H9 (cell line): ENCODE results near the gene C12orf50. TPM values are rescaled to one million over a fixed set of nuclear protein-coding genes. Genes with fewer than 3 reads are reported as not detected.

Source experiments
- DNase-seq: peaks from one replicate; pipeline ENCODE4 v3.0.0-alpha.2; 2017
- H2AFZ ChIP-seq: one replicate; pipeline ENCODE4 v1.6.1; 2013; ENCODE audit warnings: mild to moderate bottlenecking, low read length, control low read depth, moderate library complexity
- H2AK5ac ChIP-seq: 2 replicates; pipeline ENCODE4 v1.6.1; 2013; ENCODE audit warnings: low read length, control low read depth, mixed read lengths; ENCODE audit not compliant: insufficient read length
- H2BK120ac ChIP-seq: one replicate; pipeline ENCODE4 v1.6.1; 2013; ENCODE audit warnings: low read depth, mild to moderate bottlenecking, low read length, control low read depth, inconsistent platforms; ENCODE audit not compliant: poor library complexity, severe bottlenecking
- H2BK12ac ChIP-seq: 2 replicates; pipeline ENCODE4 v1.6.1; 2013; ENCODE audit warnings: low read length, control low read depth, mixed read lengths, low read depth; ENCODE audit not compliant: insufficient read length
- H2BK15ac ChIP-seq: 2 replicates; pipeline ENCODE4 v1.6.1; 2013; ENCODE audit warnings: low read depth, low read length, control low read depth
- H2BK20ac ChIP-seq: one replicate; pipeline ENCODE4 v1.6.1; 2013; ENCODE audit warnings: low read depth, mild to moderate bottlenecking, low read length, control low read depth, inconsistent platforms; ENCODE audit not compliant: poor library complexity, severe bottlenecking
- H2BK5ac ChIP-seq: 2 replicates; pipeline ENCODE4 v1.6.1; 2013; ENCODE audit warnings: low read length, control low read depth, mixed read lengths; ENCODE audit not compliant: insufficient read length
- H3K14ac ChIP-seq: 2 replicates; pipeline ENCODE4 v1.6.1; 2013; ENCODE audit warnings: low read length, control low read depth; ENCODE audit not compliant: insufficient read depth
- H3K18ac ChIP-seq: 2 replicates; pipeline ENCODE4 v1.6.1; 2013; ENCODE audit warnings: low read depth, mild to moderate bottlenecking, mixed read lengths, low read length, control low read depth; ENCODE audit not compliant: insufficient read length
- H3K23ac ChIP-seq: 2 replicates; pipeline ENCODE4 v1.6.1; 2013; ENCODE audit warnings: low read length, control low read depth, mixed read lengths, low read depth; ENCODE audit not compliant: insufficient read length
- H3K23me2 ChIP-seq: 2 replicates; pipeline ENCODE4 v1.6.1; 2013; ENCODE audit warnings: low read depth, mild to moderate bottlenecking, mixed read lengths, low read length, control low read depth; ENCODE audit not compliant: insufficient read length, poor library complexity, severe bottlenecking
- H3K27ac ChIP-seq: 2 replicates; pipeline ENCODE4 v1.5.1; 2013; ENCODE audit warnings: low read length, control low read depth, mixed read lengths, low read depth; ENCODE audit not compliant: insufficient read length
- H3K27me3 ChIP-seq: 2 replicates; pipeline ENCODE4 v1.6.1; 2013; ENCODE audit warnings: low read length, control low read depth, inconsistent platforms; ENCODE audit not compliant: insufficient read depth
- H3K4ac ChIP-seq: 2 replicates; pipeline ENCODE4 v1.6.1; 2013; ENCODE audit warnings: low read depth, mild to moderate bottlenecking, control low read depth, inconsistent platforms, low read length, moderate library complexity
- H3K4me1 ChIP-seq: 2 replicates; pipeline ENCODE4 v1.6.1; 2013; ENCODE audit warnings: low read length, control low read depth, inconsistent platforms; ENCODE audit not compliant: insufficient read depth
- H3K4me2 ChIP-seq: 2 replicates; pipeline ENCODE4 v1.6.1; 2013; ENCODE audit warnings: low read length, control low read depth, mixed read lengths; ENCODE audit not compliant: insufficient read length, insufficient read depth
- H3K56ac ChIP-seq: 2 replicates; pipeline ENCODE4 v1.6.1; 2013; ENCODE audit warnings: low read depth, mild to moderate bottlenecking, mixed read lengths, low read length, control low read depth; ENCODE audit not compliant: insufficient read length
- H3K79me1 ChIP-seq: 2 replicates; pipeline ENCODE4 v1.6.1; 2013; ENCODE audit warnings: low read depth, mild to moderate bottlenecking, moderate library complexity, low read length, control low read depth, inconsistent platforms; ENCODE audit not compliant: insufficient read depth, poor library complexity, severe bottlenecking
- H3K79me2 ChIP-seq: 2 replicates; pipeline ENCODE4 v1.6.1; 2013; ENCODE audit warnings: low read length, control low read depth, inconsistent platforms; ENCODE audit not compliant: insufficient read depth
- H3K9ac ChIP-seq: 2 replicates; pipeline ENCODE4 v1.6.1; 2013; ENCODE audit warnings: low read length, control low read depth, mixed read lengths; ENCODE audit not compliant: insufficient read length; ENCODE audit errors: extremely low read depth
- H3K9me3 ChIP-seq: one replicate; pipeline ENCODE4 v1.6.1; 2013; ENCODE audit warnings: low read depth, low read length, inconsistent platforms; ENCODE audit not compliant: control insufficient read depth
- H3T11ph ChIP-seq: one replicate; pipeline ENCODE4 v1.6.1; 2013; ENCODE audit warnings: mild to moderate bottlenecking, low read length, control low read depth, inconsistent platforms
- H4K20me1 ChIP-seq: one replicate; pipeline ENCODE4 v1.6.1; 2013; ENCODE audit not compliant: control insufficient read depth, insufficient read length, insufficient read depth
- H4K5ac ChIP-seq: 2 replicates; pipeline ENCODE4 v1.6.1; 2013; ENCODE audit warnings: low read depth, mild to moderate bottlenecking, mixed read lengths, low read length, control low read depth; ENCODE audit not compliant: insufficient read length
- H4K8ac ChIP-seq: replicated peaks from 2 replicates; pipeline ENCODE4 v1.6.1; 2013; ENCODE audit warnings: low read length, control low read depth, mixed read lengths, low read depth; ENCODE audit not compliant: insufficient read length
- H4K91ac ChIP-seq: 2 replicates; pipeline ENCODE4 v1.6.1; 2013; ENCODE audit warnings: low read depth, mild to moderate bottlenecking, moderate library complexity, mixed read lengths, low read length, control low read depth; ENCODE audit not compliant: insufficient read length
- H3K27ac Mint-ChIP-seq, 3 experiments: 2 replicates in 2 of 3; 3 replicates in 1 of 3; pipeline ENCODE4 v1.8.0; 2020 to 2021; ENCODE audit warnings: mixed read lengths in 3 of 3, mild to moderate bottlenecking in 1 of 3, moderate library complexity in 1 of 3
- H3K27me3 Mint-ChIP-seq: 2 replicates; pipeline ENCODE4 v1.8.0; 2021; ENCODE audit warnings: low read depth, mild to moderate bottlenecking, moderate library complexity, mixed read lengths
- H3K36me3 Mint-ChIP-seq, 3 experiments: 2 replicates in 2 of 3; 3 replicates in 1 of 3; pipeline ENCODE4 v1.8.0; 2020 to 2021; ENCODE audit warnings: low read depth in 3 of 3, mixed read lengths in 3 of 3; ENCODE audit not compliant: insufficient read depth in 1 of 3
- H3K4me1 Mint-ChIP-seq, 2 experiments: 2 replicates each; pipeline ENCODE4 v1.8.0; 2020; ENCODE audit warnings: mixed read lengths in 2 of 2
- H3K4me3 Mint-ChIP-seq, 2 experiments: 2 replicates in 1 of 2; 3 replicates in 1 of 2; pipeline ENCODE4 v1.8.0; 2020 to 2021; ENCODE audit warnings: mild to moderate bottlenecking in 2 of 2, mixed read lengths in 2 of 2, moderate library complexity in 1 of 2
- H3K9me3 Mint-ChIP-seq, 2 experiments: 2 replicates in 1 of 2; 3 replicates in 1 of 2; pipeline ENCODE4 v1.8.0; 2020; ENCODE audit warnings: mild to moderate bottlenecking in 2 of 2, mixed read lengths in 2 of 2, moderate library complexity in 1 of 2
- CTCF ChIP-seq: fragments of 200-600 bp; sonication (generic); conservative IDR thresholded peaks from 3 replicates; pipeline ENCODE4 v1.8.0; 2021; ENCODE audit warnings: antibody characterized with exemption, mild to moderate bottlenecking
- WGBS: extraction: QIAGEN DNeasy Blood & Tissue Kit; methylation state at CpG from one replicate; pipeline ENCODE4 v1.1.7; 2013; ENCODE audit warnings: missing lambda C conversion rate, low lambda C conversion rate, mixed read lengths; ENCODE audit not compliant: insufficient read length; ENCODE audit errors: extremely low coverage; 5-methylcytosine and 5-hydroxymethylcytosine counted together
- total RNA-seq: library from RNA; stranded (reverse); gene quantifications from 2 replicates; pipeline ENCODE4 v1.2.1, GENCODE V29; 2021

The C12orf50 gene
- total RNA-seq, 1 experiment from 2014 or later: 0.17 TPM

DNA sequence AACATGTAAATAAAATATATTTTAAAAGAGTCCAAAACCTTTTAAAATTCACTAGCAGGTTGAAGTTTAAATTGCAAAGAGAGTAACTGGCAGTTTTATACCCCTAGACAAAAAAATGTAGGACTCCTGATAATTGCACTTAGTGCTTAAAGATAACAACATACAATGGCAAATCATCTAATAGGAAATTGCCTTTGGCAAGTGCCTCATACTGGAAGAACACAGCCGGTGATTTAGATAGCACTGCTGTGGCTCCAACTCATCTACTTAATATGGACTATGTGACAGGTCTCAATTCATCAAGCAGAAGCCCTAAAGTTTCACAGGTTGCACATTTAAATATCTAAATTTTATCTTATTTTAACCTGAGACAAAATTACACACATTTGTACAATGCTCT, 13.4 kb downstream of the C12orf50 start:
- Histone ChIP-seq H3K23me2 (no peaks in the 10 kb centered on the region), H3T11ph (no peak overlapping the region), H3K9me3 (peaks cover 11% of the 10 kb centered on the region), H2BK20ac (no peak overlapping the region), H3K79me1 (no peaks in the 10 kb centered on the region), H3K56ac (no peak overlapping the region), H3K4ac (no peak overlapping the region), H2BK5ac (no peak overlapping the region), H2BK12ac (no peak overlapping the region), H2BK15ac (no peak overlapping the region), H3K4me1 (no peaks in the 10 kb centered on the region), H4K8ac (no peak overlapping the region), H3K23ac (no peak overlapping the region), H3K18ac (no peak overlapping the region), H3K27ac (no peak overlapping the region), H2BK120ac (no peak overlapping the region), H4K91ac (no peak overlapping the region), H3K14ac (no peak overlapping the region), H3K4me2 (no peak overlapping the region), H2AK5ac (no peak overlapping the region), H4K5ac (no peak overlapping the region), H3K79me2 (no peaks in the 10 kb centered on the region), H3K27me3 (no peaks in the 10 kb centered on the region), H3K9ac (no peak overlapping the region), H2AFZ (no peak overlapping the region), H4K20me1 (no peaks in the 10 kb centered on the region)
- Mint-ChIP-seq H3K9me3 (peaks cover 33 to 35% of the 10 kb centered on the region in 2 experiments), H3K27ac (no peak overlapping the region), H3K36me3 (peaks cover 10 to 25% (median 12%) of the 10 kb centered on the region in 3 experiments), H3K27me3 (no peaks in the 10 kb centered on the region), H3K4me1 (no peaks in the 10 kb centered on the region), H3K4me3 (no peak overlapping the region)
- WGBS: no CpG with 5 or more reads among the region's 1 CpG
- TF ChIP-seq CTCF: no peak
- no peak for DNase-seq
